NCI-H187 (cell line): Measurements from ENCODE around the gene MZB1.
"Not testable (repeated sequence)": the region's sequence is repeated elsewhere in the genome, so short reads cannot be mapped to it uniquely, and the experiment has no call there.

Experiments used
- DNase-seq, 2 experiments: peaks; one replicate each; lab custom pipeline; 2025; lab: John Stamatoyannopoulos, UW

The MZB1 gene

GRCh38 chr5:139374909-139375308, 14.8 kb downstream of the MZB1 start:
- no peak for DNase-seq

- DNase-seq: no peak
Measured at GRCh38 chr5:139371482-139372435, 18.0 kb downstream of the MZB1 start.

- DNase-seq: no peak
Measured at GRCh38 chr5:139369181-139369580, 20.5 kb downstream of the MZB1 start.

GRCh38 chr5:139368613-139369012, 21.1 kb downstream of the MZB1 start:
- no peak for DNase-seq

- DNase-seq: no peak
Measured at GRCh38 chr5:139364466-139364865, 25.2 kb downstream of the MZB1 start.

GRCh38 chr5:139363937-139364336, 25.8 kb downstream of the MZB1 start:
- no peak for DNase-seq

GRCh38 chr5:139361835-139362429, 27.8 kb downstream of the MZB1 start:
- no peak for DNase-seq

- DNase-seq: no peak
Measured at GRCh38 chr5:139360384-139360783, 29.3 kb downstream of the MZB1 start.

- no peak for DNase-seq
Measured at GRCh38 chr5:139358064-139358463, 31.6 kb downstream of the MZB1 start.

GRCh38 chr5:139355900-139356299, 33.8 kb downstream of the MZB1 start:
- not testable (repeated sequence) for DNase-seq

GRCh38 chr5:139354186-139354585, 35.5 kb downstream of the MZB1 start:
- DNase-seq: no peak

- DNase-seq: not testable (repeated sequence)
Measured at GRCh38 chr5:139347863-139348262, 41.9 kb downstream of the MZB1 start.

- not testable (repeated sequence) for DNase-seq
Measured at GRCh38 chr5:139345442-139345841, 44.3 kb downstream of the MZB1 start.

GRCh38 chr5:139344177-139344576, 45.5 kb downstream of the MZB1 start:
- no peak for DNase-seq

- DNase-seq: no peak
Measured at GRCh38 chr5:139343476-139343875, 46.2 kb downstream of the MZB1 start.

GRCh38 chr5:139342423-139342723, 47.3 kb downstream of the MZB1 start:
- no peak for DNase-seq

- DNase-seq: peak; percentile 91
Measured at GRCh38 chr5:139341689-139342422, 47.9 kb downstream of the MZB1 start, which contains the start of gene PAIP2. Gene PAIP2 (plus strand): TSS chr5:139341854. CDS start chr5:139363785, 21,931 bp downstream.

- DNase-seq: no peak
Measured at GRCh38 chr5:139341187-139341688, 48.5 kb downstream of the MZB1 start.

GRCh38 chr5:139340051-139340450, 49.7 kb downstream of the MZB1 start:
- no peak for DNase-seq
